Measurements from ENCODE around the gene IQCN. TPM values are rescaled to one million over a fixed set of nuclear protein-coding genes. Genes with fewer than 3 reads are reported as not detected.

The IQCN gene, protein sequence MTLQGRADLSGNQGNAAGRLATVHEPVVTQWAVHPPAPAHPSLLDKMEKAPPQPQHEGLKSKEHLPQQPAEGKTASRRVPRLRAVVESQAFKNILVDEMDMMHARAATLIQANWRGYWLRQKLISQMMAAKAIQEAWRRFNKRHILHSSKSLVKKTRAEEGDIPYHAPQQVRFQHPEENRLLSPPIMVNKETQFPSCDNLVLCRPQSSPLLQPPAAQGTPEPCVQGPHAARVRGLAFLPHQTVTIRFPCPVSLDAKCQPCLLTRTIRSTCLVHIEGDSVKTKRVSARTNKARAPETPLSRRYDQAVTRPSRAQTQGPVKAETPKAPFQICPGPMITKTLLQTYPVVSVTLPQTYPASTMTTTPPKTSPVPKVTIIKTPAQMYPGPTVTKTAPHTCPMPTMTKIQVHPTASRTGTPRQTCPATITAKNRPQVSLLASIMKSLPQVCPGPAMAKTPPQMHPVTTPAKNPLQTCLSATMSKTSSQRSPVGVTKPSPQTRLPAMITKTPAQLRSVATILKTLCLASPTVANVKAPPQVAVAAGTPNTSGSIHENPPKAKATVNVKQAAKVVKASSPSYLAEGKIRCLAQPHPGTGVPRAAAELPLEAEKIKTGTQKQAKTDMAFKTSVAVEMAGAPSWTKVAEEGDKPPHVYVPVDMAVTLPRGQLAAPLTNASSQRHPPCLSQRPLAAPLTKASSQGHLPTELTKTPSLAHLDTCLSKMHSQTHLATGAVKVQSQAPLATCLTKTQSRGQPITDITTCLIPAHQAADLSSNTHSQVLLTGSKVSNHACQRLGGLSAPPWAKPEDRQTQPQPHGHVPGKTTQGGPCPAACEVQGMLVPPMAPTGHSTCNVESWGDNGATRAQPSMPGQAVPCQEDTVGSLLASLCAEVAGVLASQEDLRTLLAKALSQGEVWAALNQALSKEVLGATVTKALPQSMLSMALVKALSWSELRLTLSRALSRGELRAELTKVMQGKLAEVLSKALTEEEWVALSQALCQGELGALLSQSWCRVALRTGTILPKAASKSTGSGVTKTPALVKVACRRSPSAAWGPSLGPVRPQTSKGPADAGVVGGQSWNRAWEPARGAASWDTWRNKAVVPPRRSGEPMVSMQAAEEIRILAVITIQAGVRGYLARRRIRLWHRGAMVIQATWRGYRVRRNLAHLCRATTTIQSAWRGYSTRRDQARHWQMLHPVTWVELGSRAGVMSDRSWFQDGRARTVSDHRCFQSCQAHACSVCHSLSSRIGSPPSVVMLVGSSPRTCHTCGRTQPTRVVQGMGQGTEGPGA (N-terminal part only)
- total RNA-seq (1 to 10 TPM; 1.4 to 5.8 (median 2.9) TPM), polyA plus RNA-seq (1 to 10 TPM; 1.2 to 4.4 (median 3.4) TPM)

DNA sequence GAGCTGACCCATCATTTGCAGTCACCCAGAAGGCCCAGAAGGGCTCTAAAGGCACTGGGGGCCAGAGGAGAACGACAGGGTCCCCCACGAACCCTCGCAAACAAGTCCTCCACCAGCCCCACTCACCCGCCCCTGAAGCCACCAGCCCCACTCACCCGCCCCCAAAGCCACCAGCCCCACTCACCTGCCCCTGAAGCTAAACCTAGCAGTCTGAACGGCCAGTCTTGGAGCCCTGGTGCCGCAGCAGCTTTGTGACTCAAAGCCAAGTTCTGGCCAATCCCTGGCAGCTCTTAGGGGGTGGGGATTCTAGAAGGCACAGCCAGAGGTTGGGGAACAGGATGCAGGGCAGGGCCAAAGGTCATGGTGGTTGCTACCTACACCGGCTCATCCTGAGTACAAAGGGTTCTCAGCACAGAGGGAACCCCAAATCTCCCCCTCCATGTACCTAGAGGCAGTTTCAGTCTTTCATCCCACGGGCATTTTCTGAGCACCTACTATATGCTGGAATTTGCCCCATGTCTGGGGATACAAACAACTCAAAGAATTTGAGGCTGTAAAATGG lies at the start of gene IQCN:
TSS of gene IQCN (minus strand) at position 234 of the 562 bp plus-strand sequence. CDS start 4,974 bp downstream, outside the sequence.
- intact Hi-C loops (cut with DNase I): no loop called here
- Histone ChIP-seq H3K4me3 (peak within 1 kb of the TSS in 2 of 4 donors; percentile 2 to 8), H3K9me3 (no peaks in the 10 kb centered on the region), H3K27me3 (no peaks in the 10 kb centered on the region), H3K27ac (peak within 1 kb of the TSS; percentile 75 to 100 (median 98)), H3K4me1 (peaks cover 0 to 66% (median 60%) of the 10 kb centered on the region in 4 donors), H3K36me3 (peaks cover 0 to 13% (median 10%) of the 10 kb centered on the region in 4 donors)
- WGBS, 2 donors: 61 to 69% methylated on average over 9 of the region's 9 CpGs
- DNase-seq: peak; percentile 80
- TF ChIP-seq, protein P1, sequence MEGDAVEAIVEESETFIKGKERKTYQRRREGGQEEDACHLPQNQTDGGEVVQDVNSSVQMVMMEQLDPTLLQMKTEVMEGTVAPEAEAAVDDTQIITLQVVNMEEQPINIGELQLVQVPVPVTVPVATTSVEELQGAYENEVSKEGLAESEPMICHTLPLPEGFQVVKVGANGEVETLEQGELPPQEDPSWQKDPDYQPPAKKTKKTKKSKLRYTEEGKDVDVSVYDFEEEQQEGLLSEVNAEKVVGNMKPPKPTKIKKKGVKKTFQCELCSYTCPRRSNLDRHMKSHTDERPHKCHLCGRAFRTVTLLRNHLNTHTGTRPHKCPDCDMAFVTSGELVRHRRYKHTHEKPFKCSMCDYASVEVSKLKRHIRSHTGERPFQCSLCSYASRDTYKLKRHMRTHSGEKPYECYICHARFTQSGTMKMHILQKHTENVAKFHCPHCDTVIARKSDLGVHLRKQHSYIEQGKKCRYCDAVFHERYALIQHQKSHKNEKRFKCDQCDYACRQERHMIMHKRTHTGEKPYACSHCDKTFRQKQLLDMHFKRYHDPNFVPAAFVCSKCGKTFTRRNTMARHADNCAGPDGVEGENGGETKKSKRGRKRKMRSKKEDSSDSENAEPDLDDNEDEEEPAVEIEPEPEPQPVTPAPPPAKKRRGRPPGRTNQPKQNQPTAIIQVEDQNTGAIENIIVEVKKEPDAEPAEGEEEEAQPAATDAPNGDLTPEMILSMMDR (IDR thresholded peaks at IDR 0.05): no peak
- no peak for TF ChIP-seq POLR2AphosphoS5 (IDR thresholded peaks at IDR 0.05)
- TF ChIP-seq EP300 (IDR thresholded peaks at IDR 0.05): no peak
- no peak for TF ChIP-seq POLR2A (IDR thresholded peaks at IDR 0.05)

DNA sequence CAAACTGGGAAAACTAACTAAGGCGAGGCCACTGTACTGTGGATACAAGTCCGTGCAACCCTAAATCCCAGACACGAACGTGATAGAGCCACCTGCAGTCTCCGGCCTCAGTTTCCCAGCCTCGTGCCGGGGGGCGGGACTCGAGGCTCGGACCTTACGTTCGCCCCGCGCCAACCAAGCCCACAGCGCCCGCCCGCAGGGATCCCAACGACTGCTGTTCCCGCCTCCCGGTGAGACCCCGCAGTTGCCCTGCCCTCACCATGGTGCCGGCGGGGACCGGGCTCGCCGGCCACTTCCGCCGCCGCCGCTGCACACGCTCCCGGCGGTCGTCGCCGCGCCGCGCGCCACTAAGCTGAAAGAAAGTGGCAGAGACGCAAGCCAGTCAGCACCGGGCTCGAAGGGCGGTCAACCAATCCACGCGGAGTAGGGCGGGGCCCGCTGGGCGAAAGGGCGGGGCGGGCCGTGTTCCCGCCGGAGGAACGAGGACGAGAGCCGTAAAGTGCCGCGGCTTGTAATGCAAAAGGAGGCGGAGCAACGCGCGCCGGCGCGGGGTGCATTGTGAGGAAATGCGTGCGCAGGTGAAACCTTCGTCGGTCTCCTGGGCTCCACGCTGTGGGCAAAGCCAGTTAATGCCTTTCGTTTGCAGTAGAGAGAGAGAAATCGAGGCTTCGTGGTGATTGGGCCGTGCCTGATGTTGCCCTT lies 48.7 kb upstream of the IQCN start, which contains the start of gene LSM4:
TSS of gene LSM4 (minus strand) at position 318 of the 702 bp plus-strand sequence. CDS start at position 262, 56 bp downstream.
- intact Hi-C loops (cut with DNase I): loop anchor here (1.0 to 2.0 kb wide), 3 partner anchors 16 to 118 kb away; partner anchors contain the start of gene RAB3A
- Histone ChIP-seq H3K27ac (peak within 1 kb of the TSS; percentile 90 to 93 (median 92)), H3K27me3 (no peaks in the 10 kb centered on the region), H3K4me1 (peaks cover 0 to 45% (median 37%) of the 10 kb centered on the region in 4 donors), H3K4me3 (peak within 1 kb of the TSS; percentile 61 to 91 (median 84)), H3K36me3 (no peaks in the 10 kb centered on the region), H3K9me3 (no peaks in the 10 kb centered on the region)
- WGBS, 2 donors: 0 to 1% methylated on average over 75 of the region's 75 CpGs
- peak; percentile 99 for DNase-seq
- TF ChIP-seq POLR2AphosphoS5 (IDR thresholded peaks at IDR 0.05) (peak; percentile 89 to 98 (median 91)), EP300 (IDR thresholded peaks at IDR 0.05) (no peak), POLR2A (IDR thresholded peaks at IDR 0.05) (peak; percentile 53 to 75)
- TF ChIP-seq, protein P1 (IDR thresholded peaks at IDR 0.05): no peak

DNA sequence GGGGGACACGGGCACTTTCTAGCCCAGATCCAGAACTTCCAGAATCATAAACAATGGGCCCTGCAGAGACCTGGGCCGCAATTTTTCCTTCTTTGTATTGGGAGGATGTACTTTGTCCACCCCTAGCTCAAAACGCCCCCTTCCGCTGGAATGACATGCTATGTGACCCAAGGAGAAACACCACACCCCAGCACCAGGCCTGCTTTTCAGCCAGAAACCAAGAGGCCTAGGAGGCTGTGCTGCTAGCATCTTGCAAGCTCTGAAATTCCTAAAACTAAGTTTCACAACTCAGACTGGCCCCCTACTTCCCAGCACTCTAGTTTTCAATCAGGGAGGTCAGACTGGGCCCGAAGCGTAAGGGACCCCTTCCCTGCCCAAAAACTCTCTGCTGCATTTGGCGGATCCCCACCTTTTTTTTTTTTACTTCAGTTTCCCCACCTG lies 48.1 kb upstream of the IQCN start:
- WGBS, 2 donors: 1% methylated on average over 7 of the region's 7 CpGs

More for the DNA sequence above, 48.1 kb upstream of the IQCN start:
- no peaks in the 10 kb centered on the region for H3K9me3 ChIP-seq
- DNase-seq: no peak
- TF ChIP-seq EP300 (IDR thresholded peaks at IDR 0.05): no peak
- no peak for TF ChIP-seq POLR2A (IDR thresholded peaks at IDR 0.05)
- TF ChIP-seq, protein P1 (IDR thresholded peaks at IDR 0.05): no peak
- TF ChIP-seq POLR2AphosphoS5 (IDR thresholded peaks at IDR 0.05): no peak
- peak overlapping the region; percentile 61 to 91 (median 84) for H3K4me3 ChIP-seq
- intact Hi-C loops (cut with DNase I): loop anchor here (2.0 kb wide), 2 partner anchors 16 to 118 kb away; partner anchors contain the start of gene RAB3A
- H3K27me3 ChIP-seq: no peaks in the 10 kb centered on the region
- H3K36me3 ChIP-seq: no peaks in the 10 kb centered on the region
- H3K4me1 ChIP-seq: peaks cover 0 to 50% (median 37%) of the 10 kb centered on the region in 4 donors
- H3K27ac ChIP-seq: peak overlapping the region; percentile 90 to 93 (median 92)

Measured in sigmoid colon (tissue), 7 donors.